ENCODE measurements around the gene APBA1.
"Not testable (repeated sequence)": the region's sequence is repeated elsewhere in the genome, so short reads cannot be mapped to it uniquely, and the experiment has no call there.

Gene APBA1

DNA sequence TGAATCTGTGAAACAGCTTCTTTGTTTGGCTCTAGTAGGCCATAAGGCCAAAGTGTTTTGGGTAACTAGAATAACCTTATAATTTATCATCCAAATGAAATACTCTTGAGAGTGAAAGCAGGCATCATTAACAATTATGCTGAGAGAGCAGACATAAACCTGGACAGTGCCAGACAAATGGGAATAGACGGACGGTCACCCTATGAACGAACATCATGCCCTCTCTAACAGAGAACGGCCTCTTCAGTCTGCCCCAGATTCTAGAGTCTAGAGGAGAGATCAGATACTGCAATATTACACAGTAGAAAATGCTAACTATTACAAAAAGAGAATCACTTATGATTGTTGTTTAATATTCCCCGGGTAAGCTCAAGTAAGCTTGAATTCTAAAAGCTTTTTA is 68.5 kb downstream of the APBA1 start:
- no peak for DNase-seq

DNA sequence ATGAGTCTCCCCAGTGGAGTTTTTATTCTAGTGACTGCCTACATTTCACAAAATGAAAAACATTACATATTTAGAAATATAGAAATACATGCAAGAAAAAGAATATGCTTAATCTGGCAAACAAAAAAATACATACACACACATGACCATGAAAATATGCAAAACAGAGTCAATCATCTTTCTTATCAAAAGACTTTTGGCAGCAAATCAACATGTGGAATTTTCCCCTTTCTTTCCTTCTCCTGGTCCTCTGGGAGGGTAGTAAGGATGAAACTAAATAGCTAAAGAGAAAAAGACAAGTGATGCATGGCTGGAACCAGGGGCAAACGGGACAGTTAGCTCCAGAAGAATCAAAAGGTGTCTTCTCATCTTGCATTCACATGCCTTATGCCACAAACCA is 69.4 kb downstream of the APBA1 start:
- no peak for DNase-seq

DNA sequence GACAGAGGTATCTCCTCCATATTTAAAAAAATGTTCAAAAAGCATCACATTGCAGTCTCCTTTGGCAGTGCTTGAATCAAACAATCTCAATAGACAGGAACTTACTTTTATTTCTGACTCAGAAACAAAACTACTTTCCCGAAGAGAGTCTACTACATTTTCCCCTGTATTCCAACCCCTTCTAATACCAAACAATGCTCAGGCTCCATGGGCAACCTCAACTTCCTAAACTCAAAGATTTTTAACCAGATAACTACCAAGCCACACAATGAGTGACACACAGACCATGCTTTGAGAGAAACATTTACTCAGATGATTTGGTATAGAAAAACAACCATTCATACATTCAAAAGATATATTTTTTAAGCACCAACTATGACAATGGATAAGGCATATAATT is 70.5 kb downstream of the APBA1 start:
- DNase-seq = no peak

GRCh38 chr9:69600314-69601047 is 71.7 kb downstream of the APBA1 start:
- no peak for DNase-seq

GRCh38 chr9:69599232-69599971 is 72.8 kb downstream of the APBA1 start:
- DNase-seq = no peak

DNA sequence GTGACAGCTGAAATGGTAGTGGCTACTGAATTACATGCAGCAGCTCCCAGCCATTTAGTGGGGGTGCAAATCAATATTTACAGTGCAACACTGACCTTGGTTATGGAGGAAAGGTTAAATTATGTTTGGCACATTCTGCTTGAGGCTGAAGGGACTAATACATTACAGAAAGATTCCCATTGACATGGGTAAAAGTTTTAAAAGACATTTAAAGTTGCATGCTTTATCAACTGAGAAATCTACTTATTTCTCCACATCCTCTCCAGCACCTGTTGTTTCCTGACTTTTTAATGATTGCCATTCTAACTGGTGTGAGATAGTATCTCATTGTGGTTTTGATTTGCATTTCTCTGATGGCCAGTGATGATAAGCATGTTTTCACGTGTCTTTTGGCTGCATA is 75.3 kb downstream of the APBA1 start:
- DNase-seq = not testable (repeated sequence)

GRCh38 chr9:69594180-69594579 is 78.0 kb downstream of the APBA1 start:
- peak; percentile 4 for DNase-seq

DNA sequence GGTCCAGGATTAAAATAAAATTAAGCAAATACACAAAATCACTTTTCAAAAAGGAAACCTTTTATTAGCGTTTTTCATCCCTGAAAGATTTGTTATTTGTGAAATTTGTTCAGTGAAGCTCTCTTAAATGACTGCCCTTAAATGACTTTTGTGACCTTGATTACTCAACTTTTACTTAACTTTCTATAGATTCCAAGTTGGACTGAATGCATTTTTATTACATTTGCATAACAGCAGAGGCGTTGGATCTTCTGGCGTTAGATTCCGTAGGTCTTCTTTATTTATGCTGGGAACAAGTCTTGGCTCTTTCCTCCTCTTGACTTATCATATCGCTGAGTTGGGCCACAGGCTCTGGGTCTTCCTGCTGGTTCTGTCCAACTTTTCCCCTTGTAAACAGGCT is 78.4 kb downstream of the APBA1 start:
- DNase-seq = no peak

- no peak for DNase-seq
Observed at GRCh38 chr9:69593301-69593700, 78.9 kb downstream of the APBA1 start.

- no peak for DNase-seq
Observed at GRCh38 chr9:69590266-69590665, 81.9 kb downstream of the APBA1 start.

- DNase-seq = no peak
Observed at GRCh38 chr9:69589156-69589555, 83.0 kb downstream of the APBA1 start.

GRCh38 chr9:69585571-69585970 is 86.6 kb downstream of the APBA1 start:
- no peak for DNase-seq

GRCh38 chr9:69584759-69585158 is 87.4 kb downstream of the APBA1 start:
- DNase-seq = no peak

GRCh38 chr9:69583645-69584234 is 88.4 kb downstream of the APBA1 start:
- no peak for DNase-seq

DNA sequence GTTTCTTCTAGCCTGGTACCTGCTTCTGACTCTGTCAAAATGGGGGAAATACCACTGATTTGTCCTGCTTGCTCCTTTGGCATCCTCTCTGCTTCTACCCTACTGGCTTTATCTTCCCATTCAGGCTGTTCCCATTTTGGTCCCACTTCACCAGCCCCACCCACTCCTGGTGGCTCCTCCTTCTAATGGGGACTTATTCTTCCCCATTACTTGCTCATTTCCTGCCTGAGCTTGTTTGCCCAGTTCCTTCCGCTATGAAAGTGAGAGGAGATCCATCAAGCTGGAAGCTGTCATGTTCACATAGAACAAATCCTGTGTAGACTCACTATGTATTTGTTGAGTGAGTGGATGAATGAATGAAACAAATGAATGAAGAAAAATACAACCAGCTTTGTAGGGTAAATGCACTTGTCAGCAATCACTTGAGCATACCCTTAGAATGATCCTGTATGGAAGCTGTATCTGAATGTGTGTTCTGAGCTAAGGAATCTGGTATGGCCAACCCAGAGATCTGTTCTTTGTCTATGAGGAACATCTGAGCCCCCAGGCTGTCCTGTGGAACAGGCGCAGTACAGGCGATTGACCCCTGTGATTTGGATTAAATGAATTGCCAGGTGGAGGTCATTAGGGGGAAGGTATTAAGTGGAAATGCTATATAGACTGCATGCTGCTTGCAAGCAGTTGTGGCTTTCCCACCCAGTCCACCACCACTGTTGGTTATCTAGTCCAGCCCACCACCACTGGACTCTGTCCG is 89.5 kb downstream of the APBA1 start:
- DNase-seq = peak; percentile 38

DNA sequence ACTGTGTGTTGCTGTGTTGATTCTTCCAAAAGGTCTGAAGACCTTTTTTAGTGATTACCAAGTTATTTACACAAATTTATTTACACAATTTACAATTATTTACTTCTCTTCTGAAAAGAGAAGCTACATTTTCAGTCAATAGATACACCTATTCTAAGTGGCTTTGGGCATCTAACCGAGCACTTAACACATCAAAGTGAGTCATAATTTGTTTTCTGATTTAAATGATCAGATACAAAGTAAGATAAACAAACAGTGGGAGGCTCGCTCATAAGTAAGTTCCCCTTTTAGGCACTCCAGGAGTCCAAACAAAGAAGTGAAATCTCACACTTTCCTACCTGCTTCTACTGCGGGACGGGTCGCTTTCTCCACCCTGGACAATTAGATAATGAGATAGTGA is 90.2 kb downstream of the APBA1 start:
- DNase-seq = peak; percentile 22

DNA sequence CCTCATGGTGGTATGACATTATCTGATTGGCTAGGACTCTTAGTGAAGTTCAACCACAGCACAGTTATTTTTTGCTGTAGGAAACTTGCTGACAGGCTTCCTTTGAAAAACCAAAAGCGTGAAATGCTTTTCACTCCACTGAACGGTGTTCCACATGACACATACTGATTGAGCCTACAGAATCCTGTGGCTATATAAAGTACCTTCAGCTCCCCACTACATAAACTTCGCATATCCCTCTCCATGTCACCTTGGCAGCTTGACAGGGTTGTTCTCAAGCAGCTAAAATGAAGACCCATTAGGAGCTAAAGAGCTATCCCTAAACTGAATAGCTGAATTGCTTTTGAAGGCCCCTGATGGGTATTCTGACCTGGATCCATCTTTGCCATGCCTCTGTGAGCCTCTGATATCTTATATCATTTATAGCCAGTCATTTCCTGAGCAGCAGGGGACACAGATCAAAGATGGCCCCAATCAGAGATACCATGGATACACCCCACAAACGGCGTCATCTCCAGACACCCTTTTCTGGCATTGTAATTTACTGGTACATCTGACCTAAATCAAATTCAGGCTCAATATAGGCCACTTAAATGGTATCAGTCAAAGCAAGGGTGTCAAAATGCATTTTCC is 91.5 kb downstream of the APBA1 start:
- DNase-seq = no peak

DNA sequence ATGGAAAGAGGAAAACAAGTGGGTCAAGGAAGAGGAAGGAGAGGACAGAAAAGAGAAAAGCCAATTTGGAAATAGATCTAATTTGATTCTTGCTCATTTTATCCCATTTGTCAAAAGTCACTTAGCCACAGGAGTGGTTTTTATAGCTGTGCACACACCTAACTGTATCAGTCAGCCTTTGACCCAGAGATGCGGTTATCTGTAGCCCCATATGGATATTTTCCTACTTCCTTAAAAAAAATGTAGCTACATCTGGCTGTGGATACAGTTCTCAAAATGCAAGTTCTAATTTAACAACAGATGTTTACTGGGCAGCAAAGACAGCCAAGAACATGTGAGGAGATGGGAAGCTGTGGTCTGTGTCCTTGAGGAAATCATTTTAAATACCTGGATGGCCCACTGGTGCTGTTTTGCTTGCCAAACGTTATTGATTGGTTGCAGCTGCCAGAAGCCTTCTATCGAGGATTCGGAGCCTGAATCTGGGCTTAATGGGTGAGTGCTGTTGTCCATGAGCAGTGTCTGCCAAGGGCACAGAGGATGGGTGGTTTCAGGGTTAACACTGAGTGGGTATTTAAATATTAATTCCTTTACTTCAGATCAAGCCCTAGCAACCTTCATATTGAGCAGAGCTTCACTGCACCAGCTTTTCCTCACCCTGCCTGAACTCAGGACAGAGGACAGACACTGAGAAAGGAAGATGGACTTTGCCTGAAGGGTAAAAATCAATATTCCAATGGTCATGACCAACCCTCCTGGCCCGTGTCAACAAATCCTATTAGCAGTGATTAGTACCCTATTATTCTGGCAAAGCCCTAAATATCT is 92.2 kb downstream of the APBA1 start:
- no peak for DNase-seq

GRCh38 chr9:69579032-69579758 is 93.0 kb downstream of the APBA1 start:
- no peak for DNase-seq

GRCh38 chr9:69578026-69578425 is 94.1 kb downstream of the APBA1 start:
- DNase-seq = no peak

DNA sequence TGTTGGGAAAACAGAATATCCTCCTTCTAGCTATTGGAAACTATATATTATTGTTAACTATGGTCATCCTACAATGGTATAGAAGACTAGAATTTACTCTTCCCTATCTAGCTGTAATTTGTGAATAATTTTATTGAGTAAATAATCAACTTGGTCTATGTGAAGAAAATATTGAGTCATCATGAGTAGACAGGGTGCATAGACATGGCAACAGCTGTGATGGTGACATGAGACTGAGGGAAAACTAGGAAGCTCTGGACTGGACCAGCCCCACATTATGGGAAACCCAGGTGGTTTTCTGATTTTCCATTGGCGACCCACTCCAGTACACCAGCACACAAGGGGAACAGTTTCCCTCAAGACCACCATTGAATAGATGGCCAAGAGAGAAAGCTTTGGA is 95.0 kb downstream of the APBA1 start:
- DNase-seq = no peak

Measured in DMS53 (cell line).